Activated CD4-positive, alpha-beta T cell treated with anti-CD3 and anti-CD28 coated beads for 36 hours (primary cell): ENCODE data around the gene FANCI. TPM values are rescaled to one million over a fixed set of nuclear protein-coding genes. Genes with fewer than 3 reads are reported as not detected.

ENCODE experiments used
- microRNA-seq: library from miRNA; unstranded; fragments of <30 nt; microRNA quantifications from one replicate; pipeline ENCODE4 v1.2.0, GENCODE V29; 2021; ENCODE audit warnings: borderline replicate concordance
- total RNA-seq, 2 experiments: library from RNA; stranded (reverse); gene quantifications; one replicate each; pipeline ENCODE4 v1.2.3, GENCODE V29; 2021

Gene FANCI
- total RNA-seq, 2 experiments from 2014 or later = 150 to 199 TPM

Small RNA genes lying within 50 kb of the gene (microRNA-seq; reads per million reads assigned to microRNA genes)
- not detected for gene MIR6766

Other genes starting within 250 kb of the FANCI start
- 10 to 100 TPM; 41.5 to 52.1 TPM for gene ABHD2, start 155.5 kb upstream of the FANCI start, total RNA-seq
- not detected for gene RLBP1, start 22.4 kb upstream of the FANCI start, total RNA-seq
- gene POLG, start 90.8 kb downstream of the FANCI start, total RNA-seq = 10 to 100 TPM; 63.2 to 80.4 TPM